ENCODE measurements around the gene HDAC3.

Gene HDAC3

GRCh38 chr5:141641634-141642267 lies 5.1 kb upstream of the HDAC3 start:
- peak; percentile 72 for DNase-seq (ENCODE audit: low spot score)
- in situ Hi-C loops (cut with MboI; ENCODE audit: low pct_unique_long_range_greater_than_20kb, low sequenced_read_pairs, unreplicated experiment), result no loop called here
- no peak for TF ChIP-seq CTCF (IDR thresholded peaks at IDR 0.05; ENCODE audit: extremely low read depth, insufficient read depth, missing control alignments)

GRCh38 chr5:141640698-141641097 lies 4.0 kb upstream of the HDAC3 start:
- TF ChIP-seq CTCF (IDR thresholded peaks at IDR 0.05; ENCODE audit: extremely low read depth, insufficient read depth, missing control alignments), result no peak
- DNase-seq (ENCODE audit: low spot score), result no peak
- in situ Hi-C loops (cut with MboI; ENCODE audit: low pct_unique_long_range_greater_than_20kb, low sequenced_read_pairs, unreplicated experiment), result no loop called here

- DNase-seq (ENCODE audit: low spot score), result no peak
- in situ Hi-C loops (cut with MboI; ENCODE audit: low pct_unique_long_range_greater_than_20kb, low sequenced_read_pairs, unreplicated experiment), result no loop called here
- TF ChIP-seq CTCF (IDR thresholded peaks at IDR 0.05; ENCODE audit: extremely low read depth, insufficient read depth, missing control alignments), result no peak
Observed at GRCh38 chr5:141640051-141640415, 3.4 kb upstream of the HDAC3 start.

- in situ Hi-C loops (cut with MboI; ENCODE audit: low pct_unique_long_range_greater_than_20kb, low sequenced_read_pairs, unreplicated experiment), result no loop called here
Observed at GRCh38 chr5:141639357-141640050, 2.9 kb upstream of the HDAC3 start.

GRCh38 chr5:141638771-141639170 lies 2.1 kb upstream of the HDAC3 start:
- in situ Hi-C loops (cut with MboI; ENCODE audit: low pct_unique_long_range_greater_than_20kb, low sequenced_read_pairs, unreplicated experiment), result no loop called here
- no peak for TF ChIP-seq CTCF (IDR thresholded peaks at IDR 0.05; ENCODE audit: extremely low read depth, insufficient read depth, missing control alignments)
- no peak for DNase-seq (ENCODE audit: low spot score)

More at GRCh38 chr5:141639357-141640050, 2.9 kb upstream of the HDAC3 start:
- no peak for TF ChIP-seq CTCF (IDR thresholded peaks at IDR 0.05; ENCODE audit: extremely low read depth, insufficient read depth, missing control alignments)
- no peak for DNase-seq (ENCODE audit: low spot score)

- in situ Hi-C loops (cut with MboI; ENCODE audit: low pct_unique_long_range_greater_than_20kb, low sequenced_read_pairs, unreplicated experiment), result no loop called here
- DNase-seq (ENCODE audit: low spot score), result peak; percentile 75
- TF ChIP-seq CTCF (IDR thresholded peaks at IDR 0.05; ENCODE audit: extremely low read depth, insufficient read depth, missing control alignments), result peak; percentile 66
Observed at GRCh38 chr5:141637767-141638419, 1.2 kb upstream of the HDAC3 start.

Measured in GM13977 (cell line).